ENCODE results near the gene ATF6.

Gene ATF6

GRCh38 chr1:161983725-161984124, 217.6 kb downstream of the ATF6 start:
- Histone ChIP-seq H3K27me3 (ENCODE audit: control insufficient read depth in 1 of 2, insufficient read depth in 2 of 2, low read length in 2 of 2) (no peaks in the 10 kb centered on the region), H3K9me3 (ENCODE audit: control insufficient read depth in 1 of 2, low read length in 2 of 2) (peaks cover 0 to 8% of the 10 kb centered on the region in 2 donors), H3K9ac (ENCODE audit: low read depth in 1 of 2, low read length in 2 of 2) (no peak overlapping the region), H3K27ac (ENCODE audit: low read depth, low read length) (no peak overlapping the region), H3K4me3 (ENCODE audit: low read depth in 1 of 2, low read length in 2 of 2) (no peak overlapping the region), H3K4me1 (ENCODE audit: control insufficient read depth in 1 of 2, insufficient read depth in 2 of 2, low read length in 2 of 2) (no peaks in the 10 kb centered on the region), H3K36me3 (ENCODE audit: control insufficient read depth in 1 of 2, insufficient read depth in 2 of 2, low read length in 2 of 2) (no peaks in the 10 kb centered on the region)

GRCh38 chr1:161985301-161985822, 219.2 kb downstream of the ATF6 start:
- peaks cover 0 to 8% of the 10 kb centered on the region in 2 donors for H3K9me3 ChIP-seq (ENCODE audit: control insufficient read depth in 1 of 2, low read length in 2 of 2)
- no peaks in the 10 kb centered on the region for H3K36me3 ChIP-seq (ENCODE audit: control insufficient read depth in 1 of 2, insufficient read depth in 2 of 2, low read length in 2 of 2)
- no peak overlapping the region for H3K27ac ChIP-seq (ENCODE audit: low read depth, low read length)
- H3K4me3 ChIP-seq (ENCODE audit: low read depth in 1 of 2, low read length in 2 of 2): no peak overlapping the region
- H3K9ac ChIP-seq (ENCODE audit: low read depth in 1 of 2, low read length in 2 of 2): no peak overlapping the region
- H3K27me3 ChIP-seq (ENCODE audit: control insufficient read depth in 1 of 2, insufficient read depth in 2 of 2, low read length in 2 of 2): no peaks in the 10 kb centered on the region
- H3K4me1 ChIP-seq (ENCODE audit: control insufficient read depth in 1 of 2, insufficient read depth in 2 of 2, low read length in 2 of 2): no peaks in the 10 kb centered on the region

GRCh38 chr1:161986328-161986727, 220.2 kb downstream of the ATF6 start:
- no peaks in the 10 kb centered on the region for H3K36me3 ChIP-seq (ENCODE audit: control insufficient read depth in 1 of 2, insufficient read depth in 2 of 2, low read length in 2 of 2)
- no peak overlapping the region for H3K9ac ChIP-seq (ENCODE audit: low read depth in 1 of 2, low read length in 2 of 2)
- H3K27ac ChIP-seq (ENCODE audit: low read depth, low read length): no peak overlapping the region
- H3K4me1 ChIP-seq (ENCODE audit: control insufficient read depth in 1 of 2, insufficient read depth in 2 of 2, low read length in 2 of 2): no peaks in the 10 kb centered on the region
- H3K9me3 ChIP-seq (ENCODE audit: control insufficient read depth in 1 of 2, low read length in 2 of 2): peaks cover 0 to 8% of the 10 kb centered on the region in 2 donors
- H3K27me3 ChIP-seq (ENCODE audit: control insufficient read depth in 1 of 2, insufficient read depth in 2 of 2, low read length in 2 of 2): no peaks in the 10 kb centered on the region
- no peak overlapping the region for H3K4me3 ChIP-seq (ENCODE audit: low read depth in 1 of 2, low read length in 2 of 2)

- H3K9me3 ChIP-seq (ENCODE audit: control insufficient read depth in 1 of 2, low read length in 2 of 2): peaks cover 0 to 8% of the 10 kb centered on the region in 2 donors
- no peak overlapping the region for H3K9ac ChIP-seq (ENCODE audit: low read depth in 1 of 2, low read length in 2 of 2)
- no peak overlapping the region for H3K4me3 ChIP-seq (ENCODE audit: low read depth in 1 of 2, low read length in 2 of 2)
- H3K27ac ChIP-seq (ENCODE audit: low read depth, low read length): no peak overlapping the region
- no peaks in the 10 kb centered on the region for H3K4me1 ChIP-seq (ENCODE audit: control insufficient read depth in 1 of 2, insufficient read depth in 2 of 2, low read length in 2 of 2)
- no peaks in the 10 kb centered on the region for H3K27me3 ChIP-seq (ENCODE audit: control insufficient read depth in 1 of 2, insufficient read depth in 2 of 2, low read length in 2 of 2)
- H3K36me3 ChIP-seq (ENCODE audit: control insufficient read depth in 1 of 2, insufficient read depth in 2 of 2, low read length in 2 of 2): no peaks in the 10 kb centered on the region
Measured at GRCh38 chr1:161987303-161987702, 221.2 kb downstream of the ATF6 start.

GRCh38 chr1:161987872-161988271, 221.8 kb downstream of the ATF6 start:
- Histone ChIP-seq H3K9ac (ENCODE audit: low read depth in 1 of 2, low read length in 2 of 2) (no peak overlapping the region), H3K27me3 (ENCODE audit: control insufficient read depth in 1 of 2, insufficient read depth in 2 of 2, low read length in 2 of 2) (no peaks in the 10 kb centered on the region), H3K9me3 (ENCODE audit: control insufficient read depth in 1 of 2, low read length in 2 of 2) (peaks cover 0 to 8% of the 10 kb centered on the region in 2 donors), H3K27ac (ENCODE audit: low read depth, low read length) (no peak overlapping the region), H3K4me3 (ENCODE audit: low read depth in 1 of 2, low read length in 2 of 2) (no peak overlapping the region), H3K4me1 (ENCODE audit: control insufficient read depth in 1 of 2, insufficient read depth in 2 of 2, low read length in 2 of 2) (no peaks in the 10 kb centered on the region), H3K36me3 (ENCODE audit: control insufficient read depth in 1 of 2, insufficient read depth in 2 of 2, low read length in 2 of 2) (no peaks in the 10 kb centered on the region)

GRCh38 chr1:161988413-161988812, 222.3 kb downstream of the ATF6 start:
- Histone ChIP-seq H3K36me3 (ENCODE audit: control insufficient read depth in 1 of 2, insufficient read depth in 2 of 2, low read length in 2 of 2) (no peaks in the 10 kb centered on the region), H3K27ac (ENCODE audit: low read depth, low read length) (no peak overlapping the region), H3K9me3 (ENCODE audit: control insufficient read depth in 1 of 2, low read length in 2 of 2) (peaks cover 0 to 8% of the 10 kb centered on the region in 2 donors)

GRCh38 chr1:161989108-161989507, 223.0 kb downstream of the ATF6 start:
- Histone ChIP-seq H3K4me1 (ENCODE audit: control insufficient read depth in 1 of 2, insufficient read depth in 2 of 2, low read length in 2 of 2) (no peaks in the 10 kb centered on the region), H3K4me3 (ENCODE audit: low read depth in 1 of 2, low read length in 2 of 2) (no peak overlapping the region), H3K9ac (ENCODE audit: low read depth in 1 of 2, low read length in 2 of 2) (no peak overlapping the region), H3K9me3 (ENCODE audit: control insufficient read depth in 1 of 2, low read length in 2 of 2) (peaks cover 0 to 8% of the 10 kb centered on the region in 2 donors), H3K36me3 (ENCODE audit: control insufficient read depth in 1 of 2, insufficient read depth in 2 of 2, low read length in 2 of 2) (no peaks in the 10 kb centered on the region), H3K27ac (ENCODE audit: low read depth, low read length) (no peak overlapping the region), H3K27me3 (ENCODE audit: control insufficient read depth in 1 of 2, insufficient read depth in 2 of 2, low read length in 2 of 2) (peaks cover 0 to 3% of the 10 kb centered on the region in 2 donors)

More at GRCh38 chr1:161988413-161988812, 222.3 kb downstream of the ATF6 start:
- no peak overlapping the region for H3K9ac ChIP-seq (ENCODE audit: low read depth in 1 of 2, low read length in 2 of 2)
- H3K27me3 ChIP-seq (ENCODE audit: control insufficient read depth in 1 of 2, insufficient read depth in 2 of 2, low read length in 2 of 2): peaks cover 0 to 2% of the 10 kb centered on the region in 2 donors
- H3K4me1 ChIP-seq (ENCODE audit: control insufficient read depth in 1 of 2, insufficient read depth in 2 of 2, low read length in 2 of 2): no peaks in the 10 kb centered on the region
- H3K4me3 ChIP-seq (ENCODE audit: low read depth in 1 of 2, low read length in 2 of 2): no peak overlapping the region

- Histone ChIP-seq H3K27ac (ENCODE audit: low read depth, low read length) (no peak overlapping the region), H3K36me3 (ENCODE audit: control insufficient read depth in 1 of 2, insufficient read depth in 2 of 2, low read length in 2 of 2) (no peaks in the 10 kb centered on the region), H3K27me3 (ENCODE audit: control insufficient read depth in 1 of 2, insufficient read depth in 2 of 2, low read length in 2 of 2) (peaks cover 0 to 3% of the 10 kb centered on the region in 2 donors), H3K4me3 (ENCODE audit: low read depth in 1 of 2, low read length in 2 of 2) (no peak overlapping the region), H3K4me1 (ENCODE audit: control insufficient read depth in 1 of 2, insufficient read depth in 2 of 2, low read length in 2 of 2) (no peaks in the 10 kb centered on the region), H3K9ac (ENCODE audit: low read depth in 1 of 2, low read length in 2 of 2) (no peak overlapping the region), H3K9me3 (ENCODE audit: control insufficient read depth in 1 of 2, low read length in 2 of 2) (peaks cover 0 to 8% of the 10 kb centered on the region in 2 donors)
Measured at GRCh38 chr1:161989786-161990185, 223.7 kb downstream of the ATF6 start.

- Histone ChIP-seq H3K4me3 (ENCODE audit: low read depth in 1 of 2, low read length in 2 of 2) (no peak overlapping the region), H3K9ac (ENCODE audit: low read depth in 1 of 2, low read length in 2 of 2) (no peak overlapping the region), H3K27ac (ENCODE audit: low read depth, low read length) (no peak overlapping the region), H3K36me3 (ENCODE audit: control insufficient read depth in 1 of 2, insufficient read depth in 2 of 2, low read length in 2 of 2) (no peaks in the 10 kb centered on the region), H3K9me3 (ENCODE audit: control insufficient read depth in 1 of 2, low read length in 2 of 2) (no peaks in the 10 kb centered on the region), H3K4me1 (ENCODE audit: control insufficient read depth in 1 of 2, insufficient read depth in 2 of 2, low read length in 2 of 2) (no peaks in the 10 kb centered on the region), H3K27me3 (ENCODE audit: control insufficient read depth in 1 of 2, insufficient read depth in 2 of 2, low read length in 2 of 2) (peaks cover 0 to 3% of the 10 kb centered on the region in 2 donors)
Measured at GRCh38 chr1:161993576-161993975, 227.5 kb downstream of the ATF6 start.

GRCh38 chr1:161994175-161994668, 228.1 kb downstream of the ATF6 start:
- no peaks in the 10 kb centered on the region for H3K9me3 ChIP-seq (ENCODE audit: control insufficient read depth in 1 of 2, low read length in 2 of 2)
- H3K4me3 ChIP-seq (ENCODE audit: low read depth in 1 of 2, low read length in 2 of 2): no peak overlapping the region
- H3K4me1 ChIP-seq (ENCODE audit: control insufficient read depth in 1 of 2, insufficient read depth in 2 of 2, low read length in 2 of 2): no peaks in the 10 kb centered on the region
- no peak overlapping the region for H3K27ac ChIP-seq (ENCODE audit: low read depth, low read length)
- H3K9ac ChIP-seq (ENCODE audit: low read depth in 1 of 2, low read length in 2 of 2): no peak overlapping the region
- no peaks in the 10 kb centered on the region for H3K36me3 ChIP-seq (ENCODE audit: control insufficient read depth in 1 of 2, insufficient read depth in 2 of 2, low read length in 2 of 2)
- H3K27me3 ChIP-seq (ENCODE audit: control insufficient read depth in 1 of 2, insufficient read depth in 2 of 2, low read length in 2 of 2): peaks cover 0 to 3% of the 10 kb centered on the region in 2 donors
